Type B pancreatic cell (in vitro differentiated cells): ENCODE data around the gene TASP1. TPM values are rescaled to one million over a fixed set of nuclear protein-coding genes. Genes with fewer than 3 reads are reported as not detected.
"Not testable (repeated sequence)": the region's sequence is repeated elsewhere in the genome, so short reads cannot be mapped to it uniquely, and the experiment has no call there.

Experiments used
- DNase-seq: peaks from one replicate; pipeline ENCODE4 v3.0.0; 2021; ENCODE audit warnings: mixed read lengths; ENCODE audit not compliant: unreplicated experiment; ENCODE audit errors: extremely low spot score
- H3K27ac Mint-ChIP-seq: 2 replicates; pipeline ENCODE4 v1.8.0; 2021; ENCODE audit warnings: mild to moderate bottlenecking, mixed read lengths
- H3K27me3 Mint-ChIP-seq: 2 replicates; pipeline ENCODE4 v1.8.0; 2021; ENCODE audit warnings: mixed read lengths
- H3K36me3 Mint-ChIP-seq: 2 replicates; pipeline ENCODE4 v1.8.0; 2021; ENCODE audit warnings: mixed read lengths
- H3K4me1 Mint-ChIP-seq: one replicate; pipeline ENCODE4 v1.8.0; 2021; ENCODE audit warnings: mixed read lengths; ENCODE audit not compliant: unreplicated experiment
- H3K4me3 Mint-ChIP-seq: 2 replicates; pipeline ENCODE4 v1.8.0; 2021; ENCODE audit warnings: mild to moderate bottlenecking, mixed read lengths
- H3K9me3 Mint-ChIP-seq: 2 replicates; pipeline ENCODE4 v1.8.0; 2021; ENCODE audit warnings: mixed read lengths
- total RNA-seq: library from RNA; stranded (reverse); gene quantifications from 2 replicates; pipeline ENCODE4 v1.2.1, GENCODE V29; 2021; ENCODE audit warnings: low replicate concordance
- TF ChIP-seq, protein P1 (sequence below): fragments of 200-600 bp; sonication (generic); conservative IDR thresholded peaks from 2 replicates; pipeline ENCODE4 v1.5.0; 2021; ENCODE audit warnings: antibody characterized with exemption, mild to moderate bottlenecking

Gene TASP1
- total RNA-seq, 1 donor from 2014 or later: 16.7 TPM

DNA sequence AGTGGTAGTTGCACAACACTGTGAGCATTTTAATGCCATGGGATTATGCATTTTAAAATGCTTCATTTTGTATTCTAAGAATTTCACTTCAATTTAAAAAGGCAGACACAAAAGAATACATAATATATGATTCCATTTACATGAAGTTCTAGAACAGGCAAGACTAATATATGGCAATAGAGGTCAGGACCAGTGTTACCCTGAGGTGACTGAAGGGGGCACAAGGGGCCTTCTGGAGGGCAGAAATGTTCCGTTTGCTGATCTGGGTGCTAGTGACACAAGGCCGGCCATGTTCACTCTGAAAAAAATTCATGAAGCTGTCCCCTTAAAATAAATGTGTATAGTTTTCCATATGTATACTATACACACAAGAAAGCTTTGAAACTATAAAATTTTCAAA is 28.5 kb downstream of the TASP1 start:
- TF ChIP-seq, protein P1, sequence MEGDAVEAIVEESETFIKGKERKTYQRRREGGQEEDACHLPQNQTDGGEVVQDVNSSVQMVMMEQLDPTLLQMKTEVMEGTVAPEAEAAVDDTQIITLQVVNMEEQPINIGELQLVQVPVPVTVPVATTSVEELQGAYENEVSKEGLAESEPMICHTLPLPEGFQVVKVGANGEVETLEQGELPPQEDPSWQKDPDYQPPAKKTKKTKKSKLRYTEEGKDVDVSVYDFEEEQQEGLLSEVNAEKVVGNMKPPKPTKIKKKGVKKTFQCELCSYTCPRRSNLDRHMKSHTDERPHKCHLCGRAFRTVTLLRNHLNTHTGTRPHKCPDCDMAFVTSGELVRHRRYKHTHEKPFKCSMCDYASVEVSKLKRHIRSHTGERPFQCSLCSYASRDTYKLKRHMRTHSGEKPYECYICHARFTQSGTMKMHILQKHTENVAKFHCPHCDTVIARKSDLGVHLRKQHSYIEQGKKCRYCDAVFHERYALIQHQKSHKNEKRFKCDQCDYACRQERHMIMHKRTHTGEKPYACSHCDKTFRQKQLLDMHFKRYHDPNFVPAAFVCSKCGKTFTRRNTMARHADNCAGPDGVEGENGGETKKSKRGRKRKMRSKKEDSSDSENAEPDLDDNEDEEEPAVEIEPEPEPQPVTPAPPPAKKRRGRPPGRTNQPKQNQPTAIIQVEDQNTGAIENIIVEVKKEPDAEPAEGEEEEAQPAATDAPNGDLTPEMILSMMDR: peak; percentile 38
- H3K27me3 Mint-ChIP-seq: no peaks in the 10 kb centered on the region
- no peak for DNase-seq
- H3K36me3 Mint-ChIP-seq: peaks cover 29% of the 10 kb centered on the region
- no peak overlapping the region for H3K4me3 Mint-ChIP-seq
- no peak overlapping the region for H3K27ac Mint-ChIP-seq
- H3K4me1 Mint-ChIP-seq: peaks cover 2% of the 10 kb centered on the region
- H3K9me3 Mint-ChIP-seq: no peaks in the 10 kb centered on the region

DNA sequence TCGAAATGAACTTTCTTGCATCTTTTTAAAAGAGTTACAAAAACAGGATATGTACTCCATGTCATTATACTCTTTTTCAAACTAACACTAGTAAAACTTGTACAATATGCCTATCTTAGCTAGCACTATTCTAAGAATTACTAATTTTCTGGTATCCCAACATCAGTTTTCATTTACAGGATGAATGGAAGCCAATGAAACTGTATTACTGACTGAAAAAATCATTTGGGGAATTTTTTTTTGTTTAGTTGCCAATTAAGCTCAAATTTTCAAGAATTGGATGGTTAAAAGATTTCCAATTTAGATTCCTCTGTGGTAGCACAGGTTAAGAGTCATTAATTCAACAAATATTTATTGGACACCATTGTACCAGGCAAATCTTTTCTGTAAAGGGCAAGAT is 30.7 kb downstream of the TASP1 start:
- Mint-ChIP-seq H3K4me3 (no peak overlapping the region), H3K36me3 (peaks cover 36% of the 10 kb centered on the region), H3K9me3 (no peaks in the 10 kb centered on the region), H3K4me1 (no peaks in the 10 kb centered on the region), H3K27me3 (no peaks in the 10 kb centered on the region), H3K27ac (no peak overlapping the region)
- TF ChIP-seq, protein P1: no peak
- DNase-seq: no peak

DNA sequence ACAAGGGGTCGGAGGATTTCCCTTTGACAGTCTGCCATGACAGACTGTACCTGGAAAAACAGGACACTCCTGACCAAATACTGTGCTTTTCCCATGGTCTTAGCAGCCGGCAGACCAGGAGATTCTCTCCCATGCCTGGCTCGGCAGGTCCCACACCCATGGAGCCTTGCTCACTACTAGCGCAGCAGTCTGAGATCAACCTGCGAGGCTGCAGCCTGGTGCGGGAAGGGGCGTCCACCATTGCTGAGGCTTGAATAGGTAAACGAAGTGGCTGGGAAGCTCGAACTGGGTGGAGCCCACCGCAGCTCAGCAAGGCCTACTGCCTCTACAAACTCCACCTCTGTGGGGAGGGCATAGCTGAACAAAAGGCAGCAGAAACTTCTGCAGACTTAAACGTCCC is 45.3 kb downstream of the TASP1 start:
- H3K9me3 Mint-ChIP-seq, H3K27ac Mint-ChIP-seq, H3K4me1 Mint-ChIP-seq, H3K27me3 Mint-ChIP-seq, H3K4me3 Mint-ChIP-seq, DNase-seq: not testable (repeated sequence)
- H3K36me3 Mint-ChIP-seq: peaks cover 22% of the 10 kb centered on the region

DNA sequence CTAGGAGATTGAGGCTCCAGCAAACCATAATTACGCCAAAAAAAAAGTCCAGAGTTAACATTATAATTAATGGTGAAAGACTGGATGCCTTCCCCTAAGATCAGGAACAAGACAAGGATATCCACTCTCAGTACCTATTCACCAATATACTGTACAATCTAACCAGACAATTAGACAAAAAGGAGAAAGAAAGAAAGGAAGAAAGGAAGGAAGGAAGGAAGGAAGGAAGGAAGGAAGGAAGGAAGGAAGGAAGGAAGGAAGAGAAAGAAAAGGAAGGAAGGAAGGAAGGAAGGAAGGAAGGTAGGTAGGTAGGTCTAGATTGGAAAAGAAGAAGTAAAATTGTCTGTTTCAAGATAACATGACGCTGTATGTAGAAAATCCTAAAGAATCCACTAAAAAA is 50.7 kb downstream of the TASP1 start:
- DNase-seq: no peak
- TF ChIP-seq, protein P1: no peak
- H3K27me3 Mint-ChIP-seq: no peaks in the 10 kb centered on the region
- H3K4me3 Mint-ChIP-seq: no peak overlapping the region
- H3K36me3 Mint-ChIP-seq: peaks cover 48% of the 10 kb centered on the region
- H3K27ac Mint-ChIP-seq: no peak overlapping the region
- H3K4me1 Mint-ChIP-seq: no peaks in the 10 kb centered on the region
- H3K9me3 Mint-ChIP-seq: peaks cover 12% of the 10 kb centered on the region

DNA sequence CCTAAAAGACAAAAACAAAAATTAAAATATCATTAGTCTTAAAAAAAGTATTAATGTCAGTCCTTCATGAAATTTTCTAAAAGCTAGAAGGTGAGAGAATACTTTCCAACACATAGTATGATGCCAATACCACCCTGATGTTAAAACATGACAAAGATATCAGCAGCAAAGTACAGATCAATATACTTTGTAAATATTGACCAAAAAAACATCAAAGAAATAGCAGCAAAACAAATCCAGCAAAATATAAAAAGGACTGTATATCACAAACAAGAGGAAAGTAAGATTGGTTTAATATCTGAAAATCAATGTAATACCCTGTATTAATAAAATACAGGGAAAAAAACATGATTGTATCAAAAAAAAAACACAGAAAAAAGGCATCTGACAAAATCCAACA is 51.4 kb downstream of the TASP1 start:
- H3K9me3 Mint-ChIP-seq: peaks cover 12% of the 10 kb centered on the region
- H3K36me3 Mint-ChIP-seq: peaks cover 48% of the 10 kb centered on the region
- H3K27ac Mint-ChIP-seq: no peak overlapping the region
- H3K4me3 Mint-ChIP-seq: no peak overlapping the region
- no peaks in the 10 kb centered on the region for H3K4me1 Mint-ChIP-seq
- no peaks in the 10 kb centered on the region for H3K27me3 Mint-ChIP-seq
- TF ChIP-seq, protein P1: no peak
- DNase-seq: no peak

DNA sequence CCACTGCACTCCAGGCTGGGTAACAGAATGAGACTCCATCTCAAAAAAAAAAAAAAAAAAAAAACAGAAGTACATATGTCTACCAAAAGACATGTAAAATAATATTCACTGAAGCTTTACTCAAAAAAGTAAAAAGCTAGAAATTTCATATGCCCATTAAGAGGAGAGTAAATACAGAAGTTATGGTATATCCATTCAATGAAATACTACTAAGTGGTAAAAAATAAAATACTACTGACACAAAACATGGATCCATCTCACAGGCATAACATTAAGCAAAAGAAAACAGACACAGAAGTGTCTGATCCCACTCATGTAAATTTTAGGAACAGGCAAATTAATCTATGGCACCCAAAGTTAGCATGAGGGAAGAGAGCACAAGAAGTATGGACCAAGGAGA is 52.6 kb downstream of the TASP1 start:
- DNase-seq: no peak
- H3K36me3 Mint-ChIP-seq: peaks cover 48% of the 10 kb centered on the region
- H3K27me3 Mint-ChIP-seq: no peaks in the 10 kb centered on the region
- no peaks in the 10 kb centered on the region for H3K4me1 Mint-ChIP-seq
- peaks cover 12% of the 10 kb centered on the region for H3K9me3 Mint-ChIP-seq
- H3K4me3 Mint-ChIP-seq: no peak overlapping the region
- H3K27ac Mint-ChIP-seq: no peak overlapping the region
- TF ChIP-seq, protein P1: no peak
